HEK293T (cell line): ENCODE data around the gene TRIM63.

Experiments
- ARNT ChIP-seq: fragments of 450-650 bp; IDR thresholded peaks from 2 replicates; pipeline ENCODE4 v1.6.1; 2017; ENCODE audit warnings: mild to moderate bottlenecking
- BHLHE40 ChIP-seq: fragments of 450-650 bp; IDR thresholded peaks from 2 replicates; pipeline ENCODE4 v1.6.1; 2016; ENCODE audit warnings: mild to moderate bottlenecking, moderate library complexity, borderline replicate concordance
- CTBP1 ChIP-seq: fragments of 450-650 bp; IDR thresholded peaks from 2 replicates; pipeline ENCODE4 v1.6.1; 2016; ENCODE audit warnings: borderline replicate concordance
- FOXM1 ChIP-seq: fragments of 450-650 bp; IDR thresholded peaks from 2 replicates; pipeline ENCODE4 v1.6.1; 2017; ENCODE audit warnings: mild to moderate bottlenecking, borderline replicate concordance
- HDGF ChIP-seq: fragments of 450-650 bp; IDR thresholded peaks from 2 replicates; pipeline ENCODE4 v1.6.1; 2017; ENCODE audit warnings: antibody characterized with exemption, borderline replicate concordance
- LEF1 ChIP-seq: fragments of 450-650 bp; IDR thresholded peaks from 2 replicates; pipeline ENCODE4 v1.6.1; 2017; ENCODE audit warnings: mild to moderate bottlenecking, borderline replicate concordance
- SP1 ChIP-seq: fragments of 450-650 bp; IDR thresholded peaks from 2 replicates; pipeline ENCODE4 v1.6.1; 2017
- TARDBP ChIP-seq: fragments of 450-650 bp; IDR thresholded peaks from 2 replicates; pipeline ENCODE4 v1.6.1; 2016

- TF ChIP-seq FOXM1 = no peak
- TF ChIP-seq ARNT = no peak
- TF ChIP-seq SP1 = no peak
- no peak for TF ChIP-seq BHLHE40
- TF ChIP-seq LEF1 = no peak
- no peak for TF ChIP-seq CTBP1
- TF ChIP-seq HDGF = no peak
- TF ChIP-seq TARDBP = no peak
Measured at GRCh38 chr1:26102119-26102518, 34.7 kb upstream of the TRIM63 start.
